SK-N-SH (cell line): ENCODE measurements around the gene LARGE2. TPM values are rescaled to one million over a fixed set of nuclear protein-coding genes. Genes with fewer than 3 reads are reported as not detected.

Source experiments
- CTCF ChIA-PET: fragments of 300-600, 350-600 bp; formaldehyde crosslinking; extraction: SDS; loops from one replicate; lab custom pipeline; 2021; lab: Yijun Ruan, JAX
- POLR2A ChIA-PET: fragments of 350-600 bp; sonication (Branson Sonifier 250); formaldehyde crosslinking; extraction: SDS; loops from one replicate; lab custom pipeline; 2020; ENCODE audit warnings: antibody characterized with exemption, inconsistent platforms; lab: Yijun Ruan, JAX
- DNase-seq: peaks from one replicate; pipeline ENCODE4 v3.0.0; 2012
- H2AFZ ChIP-seq: fragments of 200-600 bp; sonication (generic); 2 replicates; pipeline ENCODE4 v1.8.1; 2016; ENCODE audit warnings: antibody characterized with exemption, mild to moderate bottlenecking, low read depth
- H3F3A ChIP-seq: fragments of 200-600 bp; sonication (generic); replicated peaks from 2 replicates; pipeline ENCODE3; 2016; ENCODE audit warnings: antibody characterized with exemption, mild to moderate bottlenecking; ENCODE audit not compliant: insufficient read depth
- H3K27ac ChIP-seq, 2 experiments: fragments of 200-500 bp in 1 of 2; fragments of 200-600 bp in 1 of 2; sonication (Bioruptor generic) in 1 of 2; sonication (generic), shearing (Covaris generic) in 1 of 2; 2 replicates each; pipeline versions ENCODE4 v1.5.1 to v1.6.1; 2014 to 2016; ENCODE audit warnings: low read depth in 2 of 2, inconsistent platforms in 1 of 2, low read length in 1 of 2, mild to moderate bottlenecking in 1 of 2, mixed read lengths in 1 of 2
- H3K27me3 ChIP-seq: fragments of 200-600 bp; sonication (generic), shearing (Covaris generic); 2 replicates; pipeline ENCODE4 v1.6.1; 2016; ENCODE audit warnings: mixed run types; ENCODE audit not compliant: insufficient read depth
- H3K36me3 ChIP-seq, 2 experiments: fragments of 200-500 bp in 1 of 2; fragments of 200-600 bp in 1 of 2; sonication (Bioruptor generic) in 1 of 2; sonication (generic) in 1 of 2; replicated peaks in 1 of 2; 2 replicates each; pipeline versions ENCODE3 to v1.5.1; 2014 to 2016; ENCODE audit warnings: low read length in 1 of 2, mild to moderate bottlenecking in 1 of 2; ENCODE audit not compliant: insufficient read depth in 2 of 2, control insufficient read depth in 1 of 2
- H3K4me1 ChIP-seq, 2 experiments: fragments of 200-500 bp in 1 of 2; fragments of 200-600 bp in 1 of 2; sonication (Bioruptor generic) in 1 of 2; sonication (generic), shearing (Covaris generic) in 1 of 2; 2 replicates each; pipeline versions ENCODE4 v1.5.1 to v1.6.1; 2014 to 2016; ENCODE audit warnings: low read depth in 1 of 2, low read length in 1 of 2, mixed run types in 1 of 2; ENCODE audit not compliant: insufficient read depth in 2 of 2, control insufficient read depth in 1 of 2
- H3K4me2 ChIP-seq: fragments of 200-600 bp; sonication (generic), shearing (Covaris generic); 2 replicates; pipeline ENCODE4 v1.6.1; 2017; ENCODE audit warnings: mixed run types
- H3K4me3 ChIP-seq, 2 experiments: fragments of 200-500 bp in 1 of 2; fragments of 200-600 bp in 1 of 2; sonication (Bioruptor generic) in 1 of 2; sonication (generic), shearing (Covaris generic) in 1 of 2; 2 replicates each; pipeline versions ENCODE4 v1.5.1 to v1.8.1; 2014 to 2016; ENCODE audit warnings: low read depth in 2 of 2, inconsistent platforms in 1 of 2, low read length in 1 of 2, mild to moderate bottlenecking in 1 of 2, mixed read lengths in 1 of 2, moderate library complexity in 1 of 2
- H3K79me2 ChIP-seq: fragments of 200-600 bp; sonication (generic); 2 replicates; pipeline ENCODE4 v1.8.1; 2017; ENCODE audit warnings: mild to moderate bottlenecking; ENCODE audit not compliant: insufficient read depth
- H3K9ac ChIP-seq: fragments of 200-600 bp; sonication (generic); 2 replicates; pipeline ENCODE4 v1.6.1; 2017; ENCODE audit warnings: mixed run types
- H3K9me2 ChIP-seq: fragments of 200-600 bp; sonication (generic); 2 replicates; pipeline ENCODE4 v1.6.1; 2017; ENCODE audit warnings: mixed run types
- H3K9me3 ChIP-seq: fragments of 200-600 bp; sonication (generic); 2 replicates; pipeline ENCODE4 v1.6.1; 2017; ENCODE audit warnings: mixed run types, mild to moderate bottlenecking, moderate library complexity
- H4K20me1 ChIP-seq: fragments of 200-600 bp; sonication (generic); 2 replicates; pipeline ENCODE4 v1.6.1; 2017; ENCODE audit warnings: mild to moderate bottlenecking, mixed run types; ENCODE audit not compliant: insufficient read depth
- GABPA ChIP-seq: IDR thresholded peaks from 2 replicates; pipeline ENCODE4 v1.4.0; 2012; ENCODE audit warnings: low read depth, mild to moderate bottlenecking
- MAX ChIP-seq: IDR thresholded peaks from 2 replicates; pipeline ENCODE4 v1.4.0; 2012; ENCODE audit warnings: low read depth
- MEF2A ChIP-seq: IDR thresholded peaks from 2 replicates; pipeline ENCODE4 v1.4.0; 2012; ENCODE audit warnings: low read depth, borderline replicate concordance
- MXI1 ChIP-seq: IDR thresholded peaks from 2 replicates; pipeline ENCODE4 v1.6.1; 2012; ENCODE audit warnings: mild to moderate bottlenecking, low read depth, low read length, improper control_type of control experiment
- NFIC ChIP-seq: IDR thresholded peaks from 2 replicates; pipeline ENCODE4 v1.4.0; 2012; ENCODE audit warnings: borderline replicate concordance
- PBX3 ChIP-seq: IDR thresholded peaks from 2 replicates; pipeline ENCODE4; 2012
- REST ChIP-seq: IDR thresholded peaks from 2 replicates; pipeline ENCODE4 v1.6.1; 2012; ENCODE audit warnings: mild to moderate bottlenecking, low read depth, low read length, moderate library complexity
- RFX5 ChIP-seq: IDR thresholded peaks from 2 replicates; pipeline ENCODE4 v1.6.1; 2012; ENCODE audit warnings: mild to moderate bottlenecking, improper control_type of control experiment, low read length
- SIN3A ChIP-seq: IDR thresholded peaks from 2 replicates; pipeline ENCODE4 v1.6.1; 2012; ENCODE audit warnings: low read depth, mild to moderate bottlenecking, low read length, moderate library complexity, borderline replicate concordance
- USF2 ChIP-seq: fragments of 150-350 bp; IDR thresholded peaks from 2 replicates; pipeline ENCODE4 v1.6.1; 2017; ENCODE audit warnings: antibody characterized with exemption, low read length, low read depth, borderline replicate concordance
- WGBS: methylation state at CpG from one replicate; pipeline ENCODE4 v1.1.6; 2017; ENCODE audit warnings: low lambda C conversion rate; 5-methylcytosine and 5-hydroxymethylcytosine counted together
- polyA plus RNA-seq, 3 experiments: library from polyadenylated mRNA; depleted of rRNA; stranded (reverse); fragments of >200 nt; gene quantifications; 2 replicates each; pipeline ENCODE4 v1.2.3, GENCODE V29; 2012

LARGE2 gene
- polyA plus RNA-seq, 1 of the 3 experiments (the other 2 are of a cell fraction), result 2.4 TPM

- TF ChIP-seq REST (no peak), GABPA (no peak)
- TF ChIP-seq, all 33 proteins: peak for 0
These were observed 25.4 kb downstream of the LARGE2 start (continued) for GRCh38 chr11:45947885-45948284.

- Histone ChIP-seq H3K79me2 (no peaks in the 10 kb centered on the region), H3K27ac (no peak overlapping the region), H3K9me2 (no peaks in the 10 kb centered on the region), H3K9ac (no peak overlapping the region), H3K4me2 (no peak overlapping the region), H2AFZ (no peak overlapping the region), H3K4me1 (no peaks in the 10 kb centered on the region), H3K4me3 (no peak overlapping the region), H3K36me3 (peaks cover 51 to 79% of the 10 kb centered on the region in 2 experiments), H3F3A (no peaks in the 10 kb centered on the region), H3K27me3 (no peaks in the 10 kb centered on the region), H3K9me3 (no peaks in the 10 kb centered on the region), H4K20me1 (no peaks in the 10 kb centered on the region)
- ChIA-PET CTCF (interaction anchor here (1.0 to 5.9 kb wide), 3 partner anchors 12 to 76 kb away, joined by 5 to 36 read pairs (median 8); no protein-coding TSS in a partner anchor), POLR2A (no interaction called here)
- TF ChIP-seq MEF2A, result no peak
- TF ChIP-seq RFX5, result no peak
- no peak for TF ChIP-seq USF2
- TF ChIP-seq PBX3, result no peak
- TF ChIP-seq SIN3A, result no peak
- TF ChIP-seq MXI1, result no peak
- no peak for TF ChIP-seq MAX
- no peak for TF ChIP-seq NFIC
- DNase-seq, result no peak
- 100% methylated on average over 3 of the region's 3 CpGs for WGBS
These were observed 25.9 kb downstream of the LARGE2 start for GRCh38 chr11:45948356-45948755.
